Activated CD4-positive, alpha-beta T cell treated with anti-CD3 and anti-CD28 coated beads, Interleukin-2, amount 10 ng/mL, durations not matched to agents 24 days and 14 days (primary cell): Measurements from ENCODE around the gene CYP2F1. TPM values are rescaled to one million over a fixed set of nuclear protein-coding genes. Genes with fewer than 3 reads are reported as not detected.
"Not testable (repeated sequence)": the region's sequence is repeated elsewhere in the genome, so short reads cannot be mapped to it uniquely, and the experiment has no call there.

Experiments used
- DNase-seq: peaks from one replicate; pipeline ENCODE4 v3.0.0; 2022
- H3K27ac Mint-ChIP-seq: one replicate; pipeline ENCODE4 v1.8.0; 2022; ENCODE audit warnings: mild to moderate bottlenecking, mixed read lengths
- H3K27me3 Mint-ChIP-seq: one replicate; pipeline ENCODE4 v1.8.0; 2022; ENCODE audit warnings: mixed read lengths
- H3K36me3 Mint-ChIP-seq: one replicate; pipeline ENCODE4 v1.8.0; 2022; ENCODE audit warnings: low read depth, mild to moderate bottlenecking, mixed read lengths
- H3K4me1 Mint-ChIP-seq: one replicate; pipeline ENCODE4 v1.8.0; 2021; ENCODE audit warnings: mixed read lengths
- H3K4me3 Mint-ChIP-seq: one replicate; pipeline ENCODE4 v1.8.0; 2022; ENCODE audit warnings: mild to moderate bottlenecking, moderate library complexity, mixed read lengths
- H3K9me3 Mint-ChIP-seq: one replicate; pipeline ENCODE4 v1.8.0; 2021; ENCODE audit warnings: mixed read lengths
- intact Hi-C: fragments of 100-400 bp; cut with micrococcal nuclease; formaldehyde crosslinking; loops from one replicate; pipeline ENCODE4 v1.15.1; 2023
- total RNA-seq: library from RNA; stranded (reverse); gene quantifications from 2 replicates; pipeline ENCODE4 v1.2.3, GENCODE V29; 2022

CYP2F1 gene
- total RNA-seq, 1 donor from 2014 or later = not detected

GRCh38 chr19:41135390-41136384 lies 21.5 kb downstream of the CYP2F1 start:
- H3K36me3 Mint-ChIP-seq, intact Hi-C loops, H3K9me3 Mint-ChIP-seq: not testable (repeated sequence)
- peak; percentile 79 for DNase-seq
- Mint-ChIP-seq H3K27me3 (peaks cover 39% of the 10 kb centered on the region), H3K4me3 (peak overlapping the region; percentile 89), H3K27ac (peak overlapping the region; percentile 78), H3K4me1 (peaks cover 10% of the 10 kb centered on the region)

GRCh38 chr19:41136636-41137455 lies 22.6 kb downstream of the CYP2F1 start:
- no peak overlapping the region for H3K27ac Mint-ChIP-seq
- DNase-seq = no peak
- H3K4me1 Mint-ChIP-seq = peaks cover 10% of the 10 kb centered on the region
- H3K36me3 Mint-ChIP-seq = no peaks in the 10 kb centered on the region
- H3K27me3 Mint-ChIP-seq = peaks cover 30% of the 10 kb centered on the region
- no peaks in the 10 kb centered on the region for H3K9me3 Mint-ChIP-seq
- H3K4me3 Mint-ChIP-seq = peak overlapping the region; percentile 66
- intact Hi-C loops = no loop called here

GRCh38 chr19:41144403-41144802 lies 30.2 kb downstream of the CYP2F1 start:
- H3K4me3 Mint-ChIP-seq = no peak overlapping the region
- H3K36me3 Mint-ChIP-seq = no peaks in the 10 kb centered on the region
- no peak overlapping the region for H3K27ac Mint-ChIP-seq
- intact Hi-C loops = loop anchor here (1.0 kb wide), 3 partner anchors 18 to 482 kb away; no protein-coding TSS in a partner anchor
- no peaks in the 10 kb centered on the region for H3K4me1 Mint-ChIP-seq
- peak; percentile 96 for DNase-seq
- H3K27me3 Mint-ChIP-seq = peaks cover 21% of the 10 kb centered on the region
- no peaks in the 10 kb centered on the region for H3K9me3 Mint-ChIP-seq

- H3K27ac Mint-ChIP-seq = no peak overlapping the region
- no peak overlapping the region for H3K4me3 Mint-ChIP-seq
- no peaks in the 10 kb centered on the region for H3K9me3 Mint-ChIP-seq
- intact Hi-C loops = no loop called here
- DNase-seq = no peak
- no peaks in the 10 kb centered on the region for H3K36me3 Mint-ChIP-seq
- no peaks in the 10 kb centered on the region for H3K4me1 Mint-ChIP-seq
- H3K27me3 Mint-ChIP-seq = peaks cover 14% of the 10 kb centered on the region
These were observed 35.6 kb downstream of the CYP2F1 start for GRCh38 chr19:41149831-41150230.

GRCh38 chr19:41150986-41151385 lies 36.8 kb downstream of the CYP2F1 start:
- intact Hi-C loops, H3K27ac Mint-ChIP-seq, H3K36me3 Mint-ChIP-seq, DNase-seq, H3K4me1 Mint-ChIP-seq, H3K9me3 Mint-ChIP-seq, H3K4me3 Mint-ChIP-seq: not testable (repeated sequence)
- H3K27me3 Mint-ChIP-seq = peaks cover 12% of the 10 kb centered on the region

- no peak overlapping the region for H3K4me3 Mint-ChIP-seq
- H3K27me3 Mint-ChIP-seq = peaks cover 5% of the 10 kb centered on the region
- H3K27ac Mint-ChIP-seq = no peak overlapping the region
- no peak for DNase-seq
- intact Hi-C loops = no loop called here
- no peaks in the 10 kb centered on the region for H3K4me1 Mint-ChIP-seq
- H3K9me3 Mint-ChIP-seq = no peaks in the 10 kb centered on the region
- H3K36me3 Mint-ChIP-seq = no peaks in the 10 kb centered on the region
These were observed 39.8 kb downstream of the CYP2F1 start for GRCh38 chr19:41154060-41154459.

GRCh38 chr19:41156207-41156606 lies 42.0 kb downstream of the CYP2F1 start:
- Mint-ChIP-seq H3K36me3 (no peaks in the 10 kb centered on the region), H3K4me1 (no peaks in the 10 kb centered on the region), H3K27me3 (peaks cover 5% of the 10 kb centered on the region), H3K9me3 (no peaks in the 10 kb centered on the region), H3K27ac (no peak overlapping the region), H3K4me3 (no peak overlapping the region)
- intact Hi-C loops = no loop called here
- no peak for DNase-seq

- Mint-ChIP-seq H3K9me3 (no peaks in the 10 kb centered on the region), H3K27ac (no peak overlapping the region), H3K4me1 (no peaks in the 10 kb centered on the region), H3K4me3 (no peak overlapping the region), H3K36me3 (no peaks in the 10 kb centered on the region), H3K27me3 (peaks cover 5% of the 10 kb centered on the region)
- no peak for DNase-seq
- intact Hi-C loops = no loop called here
These were observed 45.6 kb downstream of the CYP2F1 start for GRCh38 chr19:41159881-41160280.

GRCh38 chr19:41161903-41162302 lies 47.7 kb downstream of the CYP2F1 start:
- Mint-ChIP-seq H3K9me3 (no peaks in the 10 kb centered on the region), H3K27ac (no peak overlapping the region), H3K4me1 (no peaks in the 10 kb centered on the region), H3K27me3 (peaks cover 5% of the 10 kb centered on the region), H3K4me3 (no peak overlapping the region), H3K36me3 (no peaks in the 10 kb centered on the region)
- DNase-seq = no peak
- intact Hi-C loops = no loop called here

- intact Hi-C loops = no loop called here
- Mint-ChIP-seq H3K27ac (no peak overlapping the region), H3K27me3 (no peaks in the 10 kb centered on the region), H3K4me3 (no peak overlapping the region), H3K9me3 (no peaks in the 10 kb centered on the region), H3K4me1 (no peaks in the 10 kb centered on the region), H3K36me3 (no peaks in the 10 kb centered on the region)
- DNase-seq = no peak
These were observed 52.9 kb downstream of the CYP2F1 start for GRCh38 chr19:41166944-41167804.

GRCh38 chr19:41172297-41173164 lies 58.3 kb downstream of the CYP2F1 start:
- intact Hi-C loops = no loop called here
- DNase-seq = no peak
- no peaks in the 10 kb centered on the region for H3K27me3 Mint-ChIP-seq
- no peaks in the 10 kb centered on the region for H3K36me3 Mint-ChIP-seq
- H3K9me3 Mint-ChIP-seq = no peaks in the 10 kb centered on the region
- peaks cover 11% of the 10 kb centered on the region for H3K4me1 Mint-ChIP-seq
- peak overlapping the region; percentile 3 for H3K27ac Mint-ChIP-seq
- no peak overlapping the region for H3K4me3 Mint-ChIP-seq

- DNase-seq = no peak
- no peaks in the 10 kb centered on the region for H3K9me3 Mint-ChIP-seq
- H3K27me3 Mint-ChIP-seq = no peaks in the 10 kb centered on the region
- H3K36me3 Mint-ChIP-seq = no peaks in the 10 kb centered on the region
- H3K4me3 Mint-ChIP-seq = no peak overlapping the region
- intact Hi-C loops = no loop called here
- H3K4me1 Mint-ChIP-seq = peaks cover 11% of the 10 kb centered on the region
- H3K27ac Mint-ChIP-seq = no peak overlapping the region
These were observed 60.2 kb downstream of the CYP2F1 start for GRCh38 chr19:41174297-41174928.
